GM10847 (cell line): Measurements from ENCODE around the gene STX18.
A peak's percentile ranks its signal among the peaks of the same experiment; 100 is the strongest.

Experiments used
- POLR2A ChIP-seq: IDR thresholded peaks from 2 replicates; pipeline ENCODE4 v1.6.1; 2011; ENCODE audit not compliant: insufficient read length; ENCODE audit errors: extremely low read depth

The STX18 gene

GRCh38 chr4:4541661-4542570 lies at the start of gene STX18:
STX18 (minus strand) TSS chr4:4542048; CDS start chr4:4541964, 84 bp downstream.
- TF ChIP-seq POLR2A, result peak; percentile 76

GRCh38 chr4:4591071-4591470 lies 49.2 kb upstream of the STX18 start:
- no peak for TF ChIP-seq POLR2A

- no peak for TF ChIP-seq POLR2A
Measured at GRCh38 chr4:4590546-4590945, 48.7 kb upstream of the STX18 start.

GRCh38 chr4:4585012-4585670 lies 43.3 kb upstream of the STX18 start:
- no peak for TF ChIP-seq POLR2A

- TF ChIP-seq POLR2A, result no peak
Measured at GRCh38 chr4:4583606-4584005, 41.8 kb upstream of the STX18 start.

GRCh38 chr4:4582653-4583052 lies 40.8 kb upstream of the STX18 start:
- no peak for TF ChIP-seq POLR2A

GRCh38 chr4:4580494-4580893 lies 38.6 kb upstream of the STX18 start:
- TF ChIP-seq POLR2A, result no peak

- no peak for TF ChIP-seq POLR2A
Measured at GRCh38 chr4:4578981-4579380, 37.1 kb upstream of the STX18 start.

GRCh38 chr4:4577359-4577875 lies 35.6 kb upstream of the STX18 start:
- no peak for TF ChIP-seq POLR2A

- TF ChIP-seq POLR2A, result no peak
Measured at GRCh38 chr4:4575284-4576211, 33.7 kb upstream of the STX18 start.

GRCh38 chr4:4574792-4575191 lies 32.9 kb upstream of the STX18 start:
- no peak for TF ChIP-seq POLR2A

GRCh38 chr4:4574052-4574451 lies 32.2 kb upstream of the STX18 start:
- no peak for TF ChIP-seq POLR2A

GRCh38 chr4:4572821-4573220 lies 31.0 kb upstream of the STX18 start:
- no peak for TF ChIP-seq POLR2A

- no peak for TF ChIP-seq POLR2A
Measured at GRCh38 chr4:4568806-4569427, 27.1 kb upstream of the STX18 start.

GRCh38 chr4:4564522-4564921 lies 22.7 kb upstream of the STX18 start:
- TF ChIP-seq POLR2A, result no peak
